Globus pallidus (tissue), 1 donor: ENCODE measurements around the gene GCGR.
"Not testable (repeated sequence)": the region's sequence is repeated elsewhere in the genome, so short reads cannot be mapped to it uniquely, and the experiment has no call there.

ENCODE experiments used
- DNase-seq: peaks from one replicate; pipeline ENCODE4 v3.0.0-alpha.2; 2015; ENCODE audit warnings: low spot score

GCGR gene

GRCh38 chr17:81832608-81833159 lies 28.7 kb downstream of the GCGR start:
- no peak for DNase-seq

- DNase-seq = peak; percentile 86
These were observed 29.4 kb downstream of the GCGR start, which contains the start of gene MCRIP1 for GRCh38 chr17:81833160-81833920. Gene MCRIP1, minus strand, starts transcription at chr17:81833291. Its CDS starts 8,785 bp downstream, at chr17:81824506.

- DNase-seq = no peak
These were observed 30.2 kb downstream of the GCGR start for GRCh38 chr17:81833921-81834830.

- DNase-seq = no peak
These were observed 30.9 kb downstream of the GCGR start, which contains the start of gene PPP1R27 for GRCh38 chr17:81834831-81835267. Gene PPP1R27, minus strand, starts transcription at chr17:81835050. Its CDS starts 97 bp downstream, at chr17:81834953.

- no peak for DNase-seq
These were observed 33.7 kb downstream of the GCGR start for GRCh38 chr17:81837641-81838040.

- DNase-seq = no peak
These were observed 34.9 kb downstream of the GCGR start for GRCh38 chr17:81838753-81839255.

GRCh38 chr17:81839301-81839700 lies 35.4 kb downstream of the GCGR start:
- DNase-seq = no peak

GRCh38 chr17:81840059-81840458 lies 36.1 kb downstream of the GCGR start:
- DNase-seq = not testable (repeated sequence)

GRCh38 chr17:81840826-81841778 lies 37.2 kb downstream of the GCGR start:
- DNase-seq = no peak

GRCh38 chr17:81841866-81842265 lies 37.9 kb downstream of the GCGR start:
- no peak for DNase-seq

GRCh38 chr17:81842378-81842724 lies 38.4 kb downstream of the GCGR start:
- no peak for DNase-seq

- DNase-seq = no peak
These were observed 39.0 kb downstream of the GCGR start for GRCh38 chr17:81842725-81843504.

- DNase-seq = no peak
These were observed 39.9 kb downstream of the GCGR start for GRCh38 chr17:81843713-81844326.

- DNase-seq = no peak
These were observed 40.4 kb downstream of the GCGR start for GRCh38 chr17:81844327-81844851.

GRCh38 chr17:81844887-81845286 lies 40.9 kb downstream of the GCGR start:
- no peak for DNase-seq

GRCh38 chr17:81845361-81845760 lies 41.4 kb downstream of the GCGR start:
- DNase-seq = no peak

GRCh38 chr17:81845881-81846742 lies 42.2 kb downstream of the GCGR start:
- no peak for DNase-seq
